SK-N-SH (cell line): ENCODE data around the gene CYP4F3.

Experiments used
- EP300 ChIP-seq, 2 experiments: IDR thresholded peaks; 2 replicates each; pipeline versions ENCODE4 v1.4.0 to v1.6.1; 2012; ENCODE audit warnings: borderline replicate concordance in 1 of 2, low read depth in 1 of 2, low read length in 1 of 2
- EZH2phosphoT487 ChIP-seq: fragments of 200-600 bp; sonication (generic); IDR thresholded peaks from 2 replicates; pipeline ENCODE4 v1.6.1; 2017; ENCODE audit warnings: low read depth, mixed run types, mild to moderate bottlenecking, antibody characterized with exemption, moderate library complexity, borderline replicate concordance
- GABPA ChIP-seq: IDR thresholded peaks from 2 replicates; pipeline ENCODE4 v1.4.0; 2012; ENCODE audit warnings: low read depth, mild to moderate bottlenecking
- SIN3A ChIP-seq: IDR thresholded peaks from 2 replicates; pipeline ENCODE4 v1.6.1; 2012; ENCODE audit warnings: low read depth, mild to moderate bottlenecking, low read length, moderate library complexity, borderline replicate concordance
- TF ChIP-seq, protein P1 (sequence below): fragments of 200-600 bp; sonication (generic); IDR thresholded peaks from 2 replicates; pipeline ENCODE4 v1.6.1; 2017; ENCODE audit warnings: antibody characterized with exemption, mild to moderate bottlenecking, moderate library complexity
- TF ChIP-seq, protein P2 (sequence below): fragments of 150-350 bp; IDR thresholded peaks from 2 replicates; pipeline ENCODE4 v1.6.1; 2017; ENCODE audit warnings: antibody characterized with exemption, low read length, low read depth, borderline replicate concordance
- TF ChIP-seq, protein P3 (sequence below): IDR thresholded peaks from 2 replicates; pipeline ENCODE4 v1.4.0; 2012; ENCODE audit warnings: low read depth, borderline replicate concordance
- TF ChIP-seq, protein P4 (sequence below): IDR thresholded peaks from 2 replicates; pipeline ENCODE4 v1.6.1; 2012; ENCODE audit warnings: mild to moderate bottlenecking, low read depth, low read length, moderate library complexity

DNA sequence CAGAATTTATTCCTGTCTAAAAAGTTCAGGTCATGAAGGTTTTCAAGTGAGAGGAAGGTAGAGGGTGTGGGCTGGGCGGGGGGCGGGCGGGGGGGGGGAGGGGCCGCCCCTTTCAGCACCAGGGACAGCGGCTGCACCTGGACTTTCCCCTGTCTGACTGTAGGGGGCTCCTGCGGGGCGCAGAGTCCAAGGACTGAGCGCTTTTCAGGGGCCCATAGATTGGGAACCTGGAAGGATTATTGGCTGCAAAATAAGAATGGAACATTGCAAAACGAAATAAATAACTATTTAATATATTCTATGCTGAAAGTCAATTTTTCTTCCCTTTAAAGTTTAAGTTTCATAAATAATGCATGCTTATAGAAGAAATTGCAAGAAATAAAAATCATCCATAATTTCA is 8.9 kb upstream of the CYP4F3 start:
- TF ChIP-seq SIN3A (no peak), GABPA (no peak), EP300 (IDR thresholded peaks at IDR 0.05; ENCODE audit: borderline replicate concordance in 1 of 2, low read depth in 1 of 2, low read length in 1 of 2) (no peak), EZH2phosphoT487 (no peak)
- TF ChIP-seq, protein P1, sequence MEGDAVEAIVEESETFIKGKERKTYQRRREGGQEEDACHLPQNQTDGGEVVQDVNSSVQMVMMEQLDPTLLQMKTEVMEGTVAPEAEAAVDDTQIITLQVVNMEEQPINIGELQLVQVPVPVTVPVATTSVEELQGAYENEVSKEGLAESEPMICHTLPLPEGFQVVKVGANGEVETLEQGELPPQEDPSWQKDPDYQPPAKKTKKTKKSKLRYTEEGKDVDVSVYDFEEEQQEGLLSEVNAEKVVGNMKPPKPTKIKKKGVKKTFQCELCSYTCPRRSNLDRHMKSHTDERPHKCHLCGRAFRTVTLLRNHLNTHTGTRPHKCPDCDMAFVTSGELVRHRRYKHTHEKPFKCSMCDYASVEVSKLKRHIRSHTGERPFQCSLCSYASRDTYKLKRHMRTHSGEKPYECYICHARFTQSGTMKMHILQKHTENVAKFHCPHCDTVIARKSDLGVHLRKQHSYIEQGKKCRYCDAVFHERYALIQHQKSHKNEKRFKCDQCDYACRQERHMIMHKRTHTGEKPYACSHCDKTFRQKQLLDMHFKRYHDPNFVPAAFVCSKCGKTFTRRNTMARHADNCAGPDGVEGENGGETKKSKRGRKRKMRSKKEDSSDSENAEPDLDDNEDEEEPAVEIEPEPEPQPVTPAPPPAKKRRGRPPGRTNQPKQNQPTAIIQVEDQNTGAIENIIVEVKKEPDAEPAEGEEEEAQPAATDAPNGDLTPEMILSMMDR: peak; percentile 51
- TF ChIP-seq, protein P2, sequence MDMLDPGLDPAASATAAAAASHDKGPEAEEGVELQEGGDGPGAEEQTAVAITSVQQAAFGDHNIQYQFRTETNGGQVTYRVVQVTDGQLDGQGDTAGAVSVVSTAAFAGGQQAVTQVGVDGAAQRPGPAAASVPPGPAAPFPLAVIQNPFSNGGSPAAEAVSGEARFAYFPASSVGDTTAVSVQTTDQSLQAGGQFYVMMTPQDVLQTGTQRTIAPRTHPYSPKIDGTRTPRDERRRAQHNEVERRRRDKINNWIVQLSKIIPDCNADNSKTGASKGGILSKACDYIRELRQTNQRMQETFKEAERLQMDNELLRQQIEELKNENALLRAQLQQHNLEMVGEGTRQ: no peak
- TF ChIP-seq, protein P3, sequence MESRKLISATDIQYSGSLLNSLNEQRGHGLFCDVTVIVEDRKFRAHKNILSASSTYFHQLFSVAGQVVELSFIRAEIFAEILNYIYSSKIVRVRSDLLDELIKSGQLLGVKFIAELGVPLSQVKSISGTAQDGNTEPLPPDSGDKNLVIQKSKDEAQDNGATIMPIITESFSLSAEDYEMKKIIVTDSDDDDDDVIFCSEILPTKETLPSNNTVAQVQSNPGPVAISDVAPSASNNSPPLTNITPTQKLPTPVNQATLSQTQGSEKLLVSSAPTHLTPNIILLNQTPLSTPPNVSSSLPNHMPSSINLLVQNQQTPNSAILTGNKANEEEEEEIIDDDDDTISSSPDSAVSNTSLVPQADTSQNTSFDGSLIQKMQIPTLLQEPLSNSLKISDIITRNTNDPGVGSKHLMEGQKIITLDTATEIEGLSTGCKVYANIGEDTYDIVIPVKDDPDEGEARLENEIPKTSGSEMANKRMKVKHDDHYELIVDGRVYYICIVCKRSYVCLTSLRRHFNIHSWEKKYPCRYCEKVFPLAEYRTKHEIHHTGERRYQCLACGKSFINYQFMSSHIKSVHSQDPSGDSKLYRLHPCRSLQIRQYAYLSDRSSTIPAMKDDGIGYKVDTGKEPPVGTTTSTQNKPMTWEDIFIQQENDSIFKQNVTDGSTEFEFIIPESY: no peak
- TF ChIP-seq, protein P4, sequence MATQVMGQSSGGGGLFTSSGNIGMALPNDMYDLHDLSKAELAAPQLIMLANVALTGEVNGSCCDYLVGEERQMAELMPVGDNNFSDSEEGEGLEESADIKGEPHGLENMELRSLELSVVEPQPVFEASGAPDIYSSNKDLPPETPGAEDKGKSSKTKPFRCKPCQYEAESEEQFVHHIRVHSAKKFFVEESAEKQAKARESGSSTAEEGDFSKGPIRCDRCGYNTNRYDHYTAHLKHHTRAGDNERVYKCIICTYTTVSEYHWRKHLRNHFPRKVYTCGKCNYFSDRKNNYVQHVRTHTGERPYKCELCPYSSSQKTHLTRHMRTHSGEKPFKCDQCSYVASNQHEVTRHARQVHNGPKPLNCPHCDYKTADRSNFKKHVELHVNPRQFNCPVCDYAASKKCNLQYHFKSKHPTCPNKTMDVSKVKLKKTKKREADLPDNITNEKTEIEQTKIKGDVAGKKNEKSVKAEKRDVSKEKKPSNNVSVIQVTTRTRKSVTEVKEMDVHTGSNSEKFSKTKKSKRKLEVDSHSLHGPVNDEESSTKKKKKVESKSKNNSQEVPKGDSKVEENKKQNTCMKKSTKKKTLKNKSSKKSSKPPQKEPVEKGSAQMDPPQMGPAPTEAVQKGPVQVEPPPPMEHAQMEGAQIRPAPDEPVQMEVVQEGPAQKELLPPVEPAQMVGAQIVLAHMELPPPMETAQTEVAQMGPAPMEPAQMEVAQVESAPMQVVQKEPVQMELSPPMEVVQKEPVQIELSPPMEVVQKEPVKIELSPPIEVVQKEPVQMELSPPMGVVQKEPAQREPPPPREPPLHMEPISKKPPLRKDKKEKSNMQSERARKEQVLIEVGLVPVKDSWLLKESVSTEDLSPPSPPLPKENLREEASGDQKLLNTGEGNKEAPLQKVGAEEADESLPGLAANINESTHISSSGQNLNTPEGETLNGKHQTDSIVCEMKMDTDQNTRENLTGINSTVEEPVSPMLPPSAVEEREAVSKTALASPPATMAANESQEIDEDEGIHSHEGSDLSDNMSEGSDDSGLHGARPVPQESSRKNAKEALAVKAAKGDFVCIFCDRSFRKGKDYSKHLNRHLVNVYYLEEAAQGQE: peak; percentile 96
